WTC11 (cell line): ENCODE data around the gene TMEM63C. TPM values are rescaled to one million over a fixed set of nuclear protein-coding genes. Genes with fewer than 3 reads are reported as not detected.

Source experiments
- ATAC-seq: fragments of 200-7000 bp; cut with Tn5 transposase; 2 replicates; pipeline ENCODE4 v1.10.0; 2021; ENCODE audit warnings: mild to moderate bottlenecking, moderate library complexity
- CTCF ChIA-PET: fragments of 300-600 bp; sonication (Branson Sonifier 250); formaldehyde crosslinking; loops from one replicate; lab custom pipeline; 2021; ENCODE audit warnings: antibody characterized with exemption; lab: Charles Lee
- POLR2A ChIA-PET: fragments of 350-600 bp; sonication (Branson Sonifier 250); formaldehyde crosslinking; loops from one replicate; lab custom pipeline; 2021; ENCODE audit warnings: antibody characterized with exemption; lab: Charles Lee
- DNase-seq: peaks from one replicate; pipeline ENCODE4 v3.0.0; 2021; ENCODE audit warnings: low spot score
- H3K27ac Mint-ChIP-seq: 2 replicates; pipeline ENCODE4 v1.8.0; 2021; ENCODE audit warnings: mixed read lengths
- H3K27me3 Mint-ChIP-seq: 2 replicates; pipeline ENCODE4 v1.8.0; 2021; ENCODE audit warnings: low read depth, mild to moderate bottlenecking, moderate library complexity, mixed read lengths
- H3K36me3 Mint-ChIP-seq: 2 replicates; pipeline ENCODE4 v1.8.0; 2021; ENCODE audit warnings: mixed read lengths
- H3K4me1 Mint-ChIP-seq: 2 replicates; pipeline ENCODE4 v1.8.0; 2022; ENCODE audit warnings: mixed read lengths
- H3K4me3 Mint-ChIP-seq: 2 replicates; pipeline ENCODE4 v1.8.0; 2021; ENCODE audit warnings: mild to moderate bottlenecking, moderate library complexity, mixed read lengths
- H3K9me3 Mint-ChIP-seq: 2 replicates; pipeline ENCODE4 v1.8.0; 2021; ENCODE audit warnings: mixed read lengths
- AR ChIP-seq: fragments of 250-450 bp; sonication (Bioruptor Pico); IDR thresholded peaks from 2 replicates; pipeline ENCODE4 v1.9.0; 2021; ENCODE audit warnings: mild to moderate bottlenecking
- ATF6 ChIP-seq: sonication (generic); formaldehyde crosslinking; IDR thresholded peaks from 2 replicates; pipeline ENCODE4 v1.8.1; 2023; ENCODE audit warnings: mild to moderate bottlenecking, missing genetic modification reagents
- CREB1 ChIP-seq: sonication (generic); formaldehyde crosslinking; IDR thresholded peaks from 2 replicates; pipeline ENCODE4 v1.8.0; 2023; ENCODE audit warnings: mild to moderate bottlenecking, missing genetic modification reagents
- CTCF ChIP-seq: fragments of 200-600 bp; IDR thresholded peaks from 2 replicates; pipeline ENCODE4 v1.8.0; 2022; ENCODE audit warnings: antibody characterized with exemption
- FOXP1 ChIP-seq: sonication (generic); formaldehyde crosslinking; IDR thresholded peaks from 2 replicates; pipeline ENCODE4 v1.8.0; 2022; ENCODE audit warnings: missing genetic modification reagents, mild to moderate bottlenecking, moderate library complexity, borderline replicate concordance
- MAX ChIP-seq: sonication (generic); formaldehyde crosslinking; IDR thresholded peaks from 2 replicates; pipeline ENCODE4 v1.8.0; 2022; ENCODE audit warnings: mild to moderate bottlenecking, missing genetic modification reagents
- NR1H2 ChIP-seq: sonication (generic); formaldehyde crosslinking; IDR thresholded peaks from 2 replicates; pipeline ENCODE4 v1.9.0; 2021; ENCODE audit warnings: mild to moderate bottlenecking, moderate library complexity, missing genetic modification reagents
- OVOL2 ChIP-seq: fragments of 250-450 bp; sonication (Bioruptor Pico); IDR thresholded peaks from 2 replicates; pipeline ENCODE4 v1.9.0; 2021; ENCODE audit warnings: mild to moderate bottlenecking, borderline replicate concordance
- SMAD3 ChIP-seq: sonication (generic); formaldehyde crosslinking; IDR thresholded peaks from 2 replicates; pipeline ENCODE4 v1.8.0; 2022; ENCODE audit warnings: missing genetic modification reagents, mild to moderate bottlenecking, borderline replicate concordance
- TP53 ChIP-seq: sonication (generic); formaldehyde crosslinking; IDR thresholded peaks from 2 replicates; pipeline ENCODE4 v1.8.1; 2023; ENCODE audit warnings: mild to moderate bottlenecking, missing genetic modification reagents
- ZBTB43 ChIP-seq: sonication (generic); formaldehyde crosslinking; IDR thresholded peaks from 2 replicates; pipeline ENCODE4 v1.8.1; 2023; ENCODE audit warnings: mild to moderate bottlenecking, missing genetic modification reagents
- ZNF317 ChIP-seq: sonication (generic); formaldehyde crosslinking; IDR thresholded peaks from 2 replicates; pipeline ENCODE4 v1.8.1; 2023; ENCODE audit warnings: low read depth, mild to moderate bottlenecking, moderate library complexity, missing genetic modification reagents, borderline replicate concordance
- ZNF423 ChIP-seq: fragments of 250-450 bp; sonication (Bioruptor Pico); IDR thresholded peaks from 2 replicates; pipeline ENCODE4 v2.1.2; 2022; ENCODE audit warnings: mild to moderate bottlenecking, moderate library complexity
- ZNF671 ChIP-seq: fragments of 250-450 bp; sonication (Bioruptor Pico); IDR thresholded peaks from 2 replicates; pipeline ENCODE4 v1.8.0; 2021; ENCODE audit warnings: mild to moderate bottlenecking
- total RNA-seq: library from RNA; stranded (reverse); gene quantifications from 3 replicates; pipeline ENCODE4 v1.2.3, GENCODE V29; 2021
- TF ChIP-seq, protein P1 (sequence below): fragments of 250-450 bp; sonication (Bioruptor Pico); IDR thresholded peaks from 2 replicates; pipeline ENCODE4 v1.8.0; 2021; ENCODE audit warnings: mild to moderate bottlenecking
- TF ChIP-seq, protein P2 (sequence below): sonication (generic); formaldehyde crosslinking; IDR thresholded peaks from 2 replicates; pipeline ENCODE4 v1.8.1; 2023; ENCODE audit warnings: mild to moderate bottlenecking, missing genetic modification reagents, borderline replicate concordance

Gene TMEM63C
- total RNA-seq, 1 experiment from 2014 or later, result 8.8 TPM

- TF ChIP-seq SMAD3, result no peak
- TF ChIP-seq, all 79 proteins: peak for 0
These were observed 84.2 kb downstream of the TMEM63C start (continued) for GRCh38 chr14:77265561-77266335.

GRCh38 chr14:77266336-77266735, 84.7 kb downstream of the TMEM63C start:
- CTCF ChIA-PET, result interaction anchor here (1.6 to 1.8 kb wide), 2 partner anchors 13 to 53 kb away, joined by 5 to 6 read pairs; no protein-coding TSS in a partner anchor

GRCh38 chr14:77267937-77268699, 86.5 kb downstream of the TMEM63C start:
- POLR2A ChIA-PET, result interaction anchor here (0.7 kb wide), 1 partner anchor 343 kb away, joined by 3 read pairs; no protein-coding TSS in a partner anchor
- Mint-ChIP-seq H3K9me3 (peaks cover 5% of the 10 kb centered on the region), H3K4me3 (no peak overlapping the region), H3K36me3 (no peaks in the 10 kb centered on the region), H3K27ac (no peak overlapping the region), H3K4me1 (peaks cover 8% of the 10 kb centered on the region), H3K27me3 (peaks cover 55% of the 10 kb centered on the region)
- ATAC-seq, result no peak
- CTCF ChIA-PET, result interaction anchor here (0.6 to 3.5 kb wide), 9 partner anchors 18 to 355 kb away, joined by 3 to 17 read pairs (median 3); partner anchors contain the start of gene ZDHHC22
- DNase-seq, result no peak
- no peak for TF ChIP-seq CTCF
- TF ChIP-seq ZNF671 (CRISPR knock-in tag), result no peak
- TF ChIP-seq, protein P1, sequence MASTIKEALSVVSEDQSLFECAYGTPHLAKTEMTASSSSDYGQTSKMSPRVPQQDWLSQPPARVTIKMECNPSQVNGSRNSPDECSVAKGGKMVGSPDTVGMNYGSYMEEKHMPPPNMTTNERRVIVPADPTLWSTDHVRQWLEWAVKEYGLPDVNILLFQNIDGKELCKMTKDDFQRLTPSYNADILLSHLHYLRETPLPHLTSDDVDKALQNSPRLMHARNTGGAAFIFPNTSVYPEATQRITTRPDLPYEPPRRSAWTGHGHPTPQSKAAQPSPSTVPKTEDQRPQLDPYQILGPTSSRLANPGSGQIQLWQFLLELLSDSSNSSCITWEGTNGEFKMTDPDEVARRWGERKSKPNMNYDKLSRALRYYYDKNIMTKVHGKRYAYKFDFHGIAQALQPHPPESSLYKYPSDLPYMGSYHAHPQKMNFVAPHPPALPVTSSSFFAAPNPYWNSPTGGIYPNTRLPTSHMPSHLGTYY (CRISPR knock-in tag), result no peak
- no peak for TF ChIP-seq MAX (CRISPR knock-in tag)
- no peak for TF ChIP-seq TP53
- TF ChIP-seq OVOL2, result no peak
- TF ChIP-seq, protein P2, sequence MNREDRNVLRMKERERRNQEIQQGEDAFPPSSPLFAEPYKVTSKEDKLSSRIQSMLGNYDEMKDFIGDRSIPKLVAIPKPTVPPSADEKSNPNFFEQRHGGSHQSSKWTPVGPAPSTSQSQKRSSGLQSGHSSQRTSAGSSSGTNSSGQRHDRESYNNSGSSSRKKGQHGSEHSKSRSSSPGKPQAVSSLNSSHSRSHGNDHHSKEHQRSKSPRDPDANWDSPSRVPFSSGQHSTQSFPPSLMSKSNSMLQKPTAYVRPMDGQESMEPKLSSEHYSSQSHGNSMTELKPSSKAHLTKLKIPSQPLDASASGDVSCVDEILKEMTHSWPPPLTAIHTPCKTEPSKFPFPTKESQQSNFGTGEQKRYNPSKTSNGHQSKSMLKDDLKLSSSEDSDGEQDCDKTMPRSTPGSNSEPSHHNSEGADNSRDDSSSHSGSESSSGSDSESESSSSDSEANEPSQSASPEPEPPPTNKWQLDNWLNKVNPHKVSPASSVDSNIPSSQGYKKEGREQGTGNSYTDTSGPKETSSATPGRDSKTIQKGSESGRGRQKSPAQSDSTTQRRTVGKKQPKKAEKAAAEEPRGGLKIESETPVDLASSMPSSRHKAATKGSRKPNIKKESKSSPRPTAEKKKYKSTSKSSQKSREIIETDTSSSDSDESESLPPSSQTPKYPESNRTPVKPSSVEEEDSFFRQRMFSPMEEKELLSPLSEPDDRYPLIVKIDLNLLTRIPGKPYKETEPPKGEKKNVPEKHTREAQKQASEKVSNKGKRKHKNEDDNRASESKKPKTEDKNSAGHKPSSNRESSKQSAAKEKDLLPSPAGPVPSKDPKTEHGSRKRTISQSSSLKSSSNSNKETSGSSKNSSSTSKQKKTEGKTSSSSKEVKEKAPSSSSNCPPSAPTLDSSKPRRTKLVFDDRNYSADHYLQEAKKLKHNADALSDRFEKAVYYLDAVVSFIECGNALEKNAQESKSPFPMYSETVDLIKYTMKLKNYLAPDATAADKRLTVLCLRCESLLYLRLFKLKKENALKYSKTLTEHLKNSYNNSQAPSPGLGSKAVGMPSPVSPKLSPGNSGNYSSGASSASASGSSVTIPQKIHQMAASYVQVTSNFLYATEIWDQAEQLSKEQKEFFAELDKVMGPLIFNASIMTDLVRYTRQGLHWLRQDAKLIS (CRISPR knock-in tag), result no peak
- no peak for TF ChIP-seq ATF6 (CRISPR knock-in tag)
- no peak for TF ChIP-seq CREB1 (CRISPR knock-in tag)
- no peak for TF ChIP-seq FOXP1 (CRISPR knock-in tag)
- TF ChIP-seq ZBTB43 (CRISPR knock-in tag), result no peak
- no peak for TF ChIP-seq NR1H2 (CRISPR knock-in tag)
- no peak for TF ChIP-seq AR (CRISPR knock-in tag)

More at GRCh38 chr14:77266336-77266735, 84.7 kb downstream of the TMEM63C start:
- Mint-ChIP-seq H3K36me3 (no peaks in the 10 kb centered on the region), H3K4me1 (peaks cover 7% of the 10 kb centered on the region), H3K4me3 (no peak overlapping the region), H3K9me3 (peaks cover 5% of the 10 kb centered on the region), H3K27me3 (peaks cover 37% of the 10 kb centered on the region), H3K27ac (no peak overlapping the region)
- TF ChIP-seq ZNF423 (CRISPR knock-in tag) (no peak), ZNF317 (CRISPR knock-in tag) (no peak)
- POLR2A ChIA-PET, result no interaction called here
- DNase-seq (no peak), ATAC-seq (no peak)
